WTC11 (cell line): ENCODE results near the gene DNM3.

Experiments
- CREM ChIP-seq: sonication (generic); formaldehyde crosslinking; IDR thresholded peaks from 2 replicates; pipeline ENCODE4 v1.8.1; 2022; ENCODE audit warnings: mild to moderate bottlenecking, missing genetic modification reagents, moderate library complexity
- CTCF ChIP-seq: fragments of 200-600 bp; IDR thresholded peaks from 2 replicates; pipeline ENCODE4 v1.8.0; 2022; ENCODE audit warnings: antibody characterized with exemption
- FOXP1 ChIP-seq: sonication (generic); formaldehyde crosslinking; IDR thresholded peaks from 2 replicates; pipeline ENCODE4 v1.8.0; 2022; ENCODE audit warnings: missing genetic modification reagents, mild to moderate bottlenecking, moderate library complexity, borderline replicate concordance
- GABPB1 ChIP-seq: sonication (generic); formaldehyde crosslinking; IDR thresholded peaks from 2 replicates; pipeline ENCODE4 v1.8.1; 2023; ENCODE audit warnings: mild to moderate bottlenecking, missing genetic modification reagents
- RELA ChIP-seq: sonication (generic); formaldehyde crosslinking; IDR thresholded peaks from 2 replicates; pipeline ENCODE4 v1.8.1; 2022; ENCODE audit warnings: missing genetic modification reagents, mild to moderate bottlenecking, borderline replicate concordance
- USF2 ChIP-seq: sonication (generic); formaldehyde crosslinking; IDR thresholded peaks from 2 replicates; pipeline ENCODE4 v1.8.1; 2023; ENCODE audit warnings: mild to moderate bottlenecking, missing genetic modification reagents, moderate library complexity
- ZNF263 ChIP-seq: sonication (generic); formaldehyde crosslinking; IDR thresholded peaks from 2 replicates; pipeline ENCODE4 v1.8.1; 2022; ENCODE audit warnings: low read depth, mild to moderate bottlenecking, moderate library complexity, missing genetic modification reagents
- ZNF396 ChIP-seq: fragments of 250-450 bp; sonication (Bioruptor Pico); IDR thresholded peaks from 2 replicates; pipeline ENCODE4 v1.8.0; 2021; ENCODE audit warnings: mild to moderate bottlenecking, moderate library complexity, borderline replicate concordance
- TF ChIP-seq, protein P1 (sequence below): sonication (generic); formaldehyde crosslinking; IDR thresholded peaks from 2 replicates; pipeline ENCODE4 v1.8.0; 2022; ENCODE audit warnings: mild to moderate bottlenecking, missing genetic modification reagents
- TF ChIP-seq, protein P2 (sequence below): sonication (generic); formaldehyde crosslinking; IDR thresholded peaks from 2 replicates; pipeline ENCODE4 v1.8.1; 2023; ENCODE audit warnings: mild to moderate bottlenecking, missing genetic modification reagents, borderline replicate concordance
- TF ChIP-seq, protein P3 (sequence below): sonication (generic); formaldehyde crosslinking; IDR thresholded peaks from 2 replicates; pipeline ENCODE4 v1.8.1; 2023; ENCODE audit warnings: mild to moderate bottlenecking, missing genetic modification reagents
- TF ChIP-seq, protein P4 (sequence below): sonication (generic); formaldehyde crosslinking; IDR thresholded peaks from 2 replicates; pipeline ENCODE4 v1.8.0; 2022; ENCODE audit warnings: mild to moderate bottlenecking, missing genetic modification reagents

- TF ChIP-seq GABPB1 (CRISPR knock-in tag) = no peak
- no peak for TF ChIP-seq USF2 (CRISPR knock-in tag)
- TF ChIP-seq, protein P1, sequence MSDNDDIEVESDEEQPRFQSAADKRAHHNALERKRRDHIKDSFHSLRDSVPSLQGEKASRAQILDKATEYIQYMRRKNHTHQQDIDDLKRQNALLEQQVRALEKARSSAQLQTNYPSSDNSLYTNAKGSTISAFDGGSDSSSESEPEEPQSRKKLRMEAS (CRISPR knock-in tag) = no peak
- TF ChIP-seq CTCF = no peak
- TF ChIP-seq, protein P2, sequence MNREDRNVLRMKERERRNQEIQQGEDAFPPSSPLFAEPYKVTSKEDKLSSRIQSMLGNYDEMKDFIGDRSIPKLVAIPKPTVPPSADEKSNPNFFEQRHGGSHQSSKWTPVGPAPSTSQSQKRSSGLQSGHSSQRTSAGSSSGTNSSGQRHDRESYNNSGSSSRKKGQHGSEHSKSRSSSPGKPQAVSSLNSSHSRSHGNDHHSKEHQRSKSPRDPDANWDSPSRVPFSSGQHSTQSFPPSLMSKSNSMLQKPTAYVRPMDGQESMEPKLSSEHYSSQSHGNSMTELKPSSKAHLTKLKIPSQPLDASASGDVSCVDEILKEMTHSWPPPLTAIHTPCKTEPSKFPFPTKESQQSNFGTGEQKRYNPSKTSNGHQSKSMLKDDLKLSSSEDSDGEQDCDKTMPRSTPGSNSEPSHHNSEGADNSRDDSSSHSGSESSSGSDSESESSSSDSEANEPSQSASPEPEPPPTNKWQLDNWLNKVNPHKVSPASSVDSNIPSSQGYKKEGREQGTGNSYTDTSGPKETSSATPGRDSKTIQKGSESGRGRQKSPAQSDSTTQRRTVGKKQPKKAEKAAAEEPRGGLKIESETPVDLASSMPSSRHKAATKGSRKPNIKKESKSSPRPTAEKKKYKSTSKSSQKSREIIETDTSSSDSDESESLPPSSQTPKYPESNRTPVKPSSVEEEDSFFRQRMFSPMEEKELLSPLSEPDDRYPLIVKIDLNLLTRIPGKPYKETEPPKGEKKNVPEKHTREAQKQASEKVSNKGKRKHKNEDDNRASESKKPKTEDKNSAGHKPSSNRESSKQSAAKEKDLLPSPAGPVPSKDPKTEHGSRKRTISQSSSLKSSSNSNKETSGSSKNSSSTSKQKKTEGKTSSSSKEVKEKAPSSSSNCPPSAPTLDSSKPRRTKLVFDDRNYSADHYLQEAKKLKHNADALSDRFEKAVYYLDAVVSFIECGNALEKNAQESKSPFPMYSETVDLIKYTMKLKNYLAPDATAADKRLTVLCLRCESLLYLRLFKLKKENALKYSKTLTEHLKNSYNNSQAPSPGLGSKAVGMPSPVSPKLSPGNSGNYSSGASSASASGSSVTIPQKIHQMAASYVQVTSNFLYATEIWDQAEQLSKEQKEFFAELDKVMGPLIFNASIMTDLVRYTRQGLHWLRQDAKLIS (CRISPR knock-in tag) = no peak
- TF ChIP-seq ZNF263 = no peak
- TF ChIP-seq ZNF396 (CRISPR knock-in tag) = no peak
- TF ChIP-seq CREM (CRISPR knock-in tag) = no peak
- TF ChIP-seq FOXP1 (CRISPR knock-in tag) = no peak
- TF ChIP-seq, protein P3, sequence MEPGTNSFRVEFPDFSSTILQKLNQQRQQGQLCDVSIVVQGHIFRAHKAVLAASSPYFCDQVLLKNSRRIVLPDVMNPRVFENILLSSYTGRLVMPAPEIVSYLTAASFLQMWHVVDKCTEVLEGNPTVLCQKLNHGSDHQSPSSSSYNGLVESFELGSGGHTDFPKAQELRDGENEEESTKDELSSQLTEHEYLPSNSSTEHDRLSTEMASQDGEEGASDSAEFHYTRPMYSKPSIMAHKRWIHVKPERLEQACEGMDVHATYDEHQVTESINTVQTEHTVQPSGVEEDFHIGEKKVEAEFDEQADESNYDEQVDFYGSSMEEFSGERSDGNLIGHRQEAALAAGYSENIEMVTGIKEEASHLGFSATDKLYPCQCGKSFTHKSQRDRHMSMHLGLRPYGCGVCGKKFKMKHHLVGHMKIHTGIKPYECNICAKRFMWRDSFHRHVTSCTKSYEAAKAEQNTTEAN = no peak
- no peak for TF ChIP-seq RELA (CRISPR knock-in tag)
- TF ChIP-seq, protein P4, sequence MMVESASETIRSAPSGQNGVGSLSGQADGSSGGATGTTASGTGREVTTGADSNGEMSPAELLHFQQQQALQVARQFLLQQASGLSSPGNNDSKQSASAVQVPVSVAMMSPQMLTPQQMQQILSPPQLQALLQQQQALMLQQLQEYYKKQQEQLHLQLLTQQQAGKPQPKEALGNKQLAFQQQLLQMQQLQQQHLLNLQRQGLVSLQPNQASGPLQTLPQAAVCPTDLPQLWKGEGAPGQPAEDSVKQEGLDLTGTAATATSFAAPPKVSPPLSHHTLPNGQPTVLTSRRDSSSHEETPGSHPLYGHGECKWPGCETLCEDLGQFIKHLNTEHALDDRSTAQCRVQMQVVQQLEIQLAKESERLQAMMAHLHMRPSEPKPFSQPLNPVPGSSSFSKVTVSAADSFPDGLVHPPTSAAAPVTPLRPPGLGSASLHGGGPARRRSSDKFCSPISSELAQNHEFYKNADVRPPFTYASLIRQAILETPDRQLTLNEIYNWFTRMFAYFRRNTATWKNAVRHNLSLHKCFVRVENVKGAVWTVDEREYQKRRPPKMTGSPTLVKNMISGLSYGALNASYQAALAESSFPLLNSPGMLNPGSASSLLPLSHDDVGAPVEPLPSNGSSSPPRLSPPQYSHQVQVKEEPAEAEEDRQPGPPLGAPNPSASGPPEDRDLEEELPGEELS (CRISPR knock-in tag) = no peak
Measured at GRCh38 chr1:172390301-172390682, 549.0 kb downstream of the DNM3 start.
